ENCODE measurements around the gene MOXD1.

Gene MOXD1

GRCh38 chr6:132400883-132401617 is at the start of gene MOXD1:
Gene MOXD1, minus strand, starts transcription at chr6:132401475. Its CDS starts 49 bp downstream, at chr6:132401426.
- DNase-seq (ENCODE audit: low spot score) = peak; percentile 58

GRCh38 chr6:132446855-132447241 is 45.6 kb upstream of the MOXD1 start:
- DNase-seq (ENCODE audit: low spot score) = no peak

- DNase-seq (ENCODE audit: low spot score) = no peak
These were observed 45.0 kb upstream of the MOXD1 start for GRCh38 chr6:132446141-132446854.

GRCh38 chr6:132445201-132445951 is 44.1 kb upstream of the MOXD1 start:
- no peak for DNase-seq (ENCODE audit: low spot score)

- DNase-seq (ENCODE audit: low spot score) = no peak
These were observed 41.9 kb upstream of the MOXD1 start for GRCh38 chr6:132443206-132443605.

GRCh38 chr6:132430110-132430509 is 28.8 kb upstream of the MOXD1 start:
- DNase-seq (ENCODE audit: low spot score) = no peak

GRCh38 chr6:132425176-132425575 is 23.9 kb upstream of the MOXD1 start:
- DNase-seq (ENCODE audit: low spot score) = no peak

GRCh38 chr6:132423839-132424238 is 22.6 kb upstream of the MOXD1 start:
- no peak for DNase-seq (ENCODE audit: low spot score)

- DNase-seq (ENCODE audit: low spot score) = no peak
These were observed 17.1 kb upstream of the MOXD1 start for GRCh38 chr6:132418235-132418965.

- no peak for DNase-seq (ENCODE audit: low spot score)
These were observed 13.5 kb upstream of the MOXD1 start for GRCh38 chr6:132414761-132415160.

GRCh38 chr6:132414322-132414721 is 13.0 kb upstream of the MOXD1 start:
- DNase-seq (ENCODE audit: low spot score) = no peak

- DNase-seq (ENCODE audit: low spot score) = no peak
These were observed 12.2 kb upstream of the MOXD1 start for GRCh38 chr6:132413499-132413802.

GRCh38 chr6:132412656-132413498 is 11.6 kb upstream of the MOXD1 start:
- no peak for DNase-seq (ENCODE audit: low spot score)

GRCh38 chr6:132411296-132411695 is 10.0 kb upstream of the MOXD1 start:
- no peak for DNase-seq (ENCODE audit: low spot score)

- DNase-seq (ENCODE audit: low spot score) = no peak
These were observed 9.6 kb upstream of the MOXD1 start for GRCh38 chr6:132410830-132411229.

GRCh38 chr6:132405143-132405915 is 4.1 kb upstream of the MOXD1 start:
- no peak for DNase-seq (ENCODE audit: low spot score)

GRCh38 chr6:132404736-132405135 is 3.5 kb upstream of the MOXD1 start:
- no peak for DNase-seq (ENCODE audit: low spot score)

- no peak for DNase-seq (ENCODE audit: low spot score)
These were observed 3.1 kb upstream of the MOXD1 start for GRCh38 chr6:132404330-132404729.

GRCh38 chr6:132401618-132402285 is 477 bp upstream of the MOXD1 start:
- DNase-seq (ENCODE audit: low spot score) = peak; percentile 30

- DNase-seq (ENCODE audit: low spot score) = no peak
These were observed 756 bp downstream of the MOXD1 start for GRCh38 chr6:132400555-132400882.

All from D341Med (cell line).